Gastroesophageal sphincter (tissue), 4 donors: ENCODE measurements around the gene VDR. TPM values are rescaled to one million over a fixed set of nuclear protein-coding genes. Genes with fewer than 3 reads are reported as not detected.

Experiments used
- ATAC-seq: fragments of 150-250 bp; one replicate; pipeline ENCODE4 v1.9.1; 2016; ENCODE audit warnings: mild to moderate bottlenecking, moderate library complexity
- H3K27ac ChIP-seq, 4 donors: fragments of 200-600 bp; sonication (generic) in 3 of 4; 1 replicate in 3 of 4; 2 replicates in 1 of 4; pipeline ENCODE4 v1.5.1; 2016 to 2019
- H3K27me3 ChIP-seq: fragments of 200-600 bp; sonication (generic); one replicate; pipeline ENCODE4 v1.5.1; 2019
- H3K36me3 ChIP-seq, 2 donors: fragments of 200-600 bp; sonication (generic); one replicate each; pipeline ENCODE4 v1.5.1; 2019; ENCODE audit warnings: control low read depth in 1 of 2
- H3K4me1 ChIP-seq, 3 donors: fragments of 200-600 bp; sonication (generic); 1 replicate in 2 of 3; 2 replicates in 1 of 3; pipeline ENCODE4 v1.5.1; 2016 to 2019; ENCODE audit warnings: control low read depth in 2 of 3
- H3K4me3 ChIP-seq, 2 donors: fragments of 200-600 bp; sonication (generic); one replicate each; pipeline ENCODE4 v1.5.1; 2019; ENCODE audit warnings: mild to moderate bottlenecking in 1 of 2, moderate library complexity in 1 of 2
- H3K9me3 ChIP-seq, 3 donors: fragments of 200-600 bp; sonication (generic); one replicate each; pipeline ENCODE4 v1.5.1; 2017 to 2019; ENCODE audit warnings: control low read depth in 2 of 3
- CTCF ChIP-seq, 4 experiments: fragments of 200-600 bp in 2 of 4; fragments of 450-650 bp in 2 of 4; sonication (generic) in 1 of 4; IDR thresholded peaks; one replicate each; pipeline ENCODE4 v1.5.1; 2017 to 2019; ENCODE audit warnings: antibody characterized with exemption in 4 of 4, mild to moderate bottlenecking in 2 of 4, moderate library complexity in 2 of 4
- EP300 ChIP-seq: sonication (generic); formaldehyde crosslinking; IDR thresholded peaks from one replicate; pipeline ENCODE4 v1.6.1; 2017; ENCODE audit warnings: antibody characterized with exemption, mild to moderate bottlenecking
- POLR2A ChIP-seq, 2 donors: fragments of 450-650 bp; IDR thresholded peaks; one replicate each; pipeline ENCODE4 v1.6.1; 2017; ENCODE audit warnings: antibody characterized with exemption in 2 of 2, mild to moderate bottlenecking in 2 of 2, moderate library complexity in 1 of 2
- POLR2AphosphoS5 ChIP-seq: sonication (generic); formaldehyde crosslinking; IDR thresholded peaks from one replicate; pipeline ENCODE4 v1.6.1; 2017; ENCODE audit warnings: antibody characterized with exemption
- WGBS, 2 donors: methylation state at CpG; one replicate each; pipeline ENCODE4 v1.1.5; 2018; ENCODE audit warnings: low coverage in 1 of 2; 5-methylcytosine and 5-hydroxymethylcytosine counted together
- total RNA-seq, 4 donors: library from RNA; depleted of rRNA; stranded (reverse); fragments of >200 nt; gene quantifications; one replicate each; pipeline ENCODE4 v1.1.0, GENCODE V29; 2016

Gene VDR
- total RNA-seq, 4 donors from 2014 or later = 1.2 to 5.5 (median 1.6) TPM

- TF ChIP-seq POLR2AphosphoS5 (no peak), CTCF (IDR thresholded peaks at IDR 0.05) (no peak), POLR2A (IDR thresholded peaks at IDR 0.05) (no peak), EP300 (no peak)
- Histone ChIP-seq H3K4me1 (peaks cover 0 to 2% (median under 1%) of the 10 kb centered on the region in 3 donors), H3K27ac (no peak overlapping the region), H3K4me3 (no peak overlapping the region), H3K36me3 (no peaks in the 10 kb centered on the region), H3K27me3 (no peaks in the 10 kb centered on the region), H3K9me3 (no peaks in the 10 kb centered on the region)
- ATAC-seq = no peak
- 81 to 100% methylated on average over 2 of the region's 2 CpGs for WGBS, 2 donors
These were observed 28.9 kb downstream of the VDR start for GRCh38 chr12:47875746-47876439.

- Histone ChIP-seq H3K9me3 (no peaks in the 10 kb centered on the region), H3K4me1 (peaks cover 0 to 17% (median 11%) of the 10 kb centered on the region in 3 donors), H3K4me3 (no peak overlapping the region), H3K27me3 (no peaks in the 10 kb centered on the region), H3K36me3 (no peaks in the 10 kb centered on the region), H3K27ac (no peak overlapping the region)
- 54 to 57% methylated on average over 1 to 5 of the region's 5 CpGs for WGBS, 2 donors
- TF ChIP-seq EP300 (no peak), CTCF (IDR thresholded peaks at IDR 0.05) (no peak), POLR2AphosphoS5 (no peak), POLR2A (IDR thresholded peaks at IDR 0.05) (no peak)
- no peak for ATAC-seq
These were observed 30.5 kb downstream of the VDR start for GRCh38 chr12:47874316-47874715.

- peak; percentile 86 for ATAC-seq
- no peaks in the 10 kb centered on the region for H3K27me3 ChIP-seq
- WGBS, 2 donors = 0% methylated on average over 1 of the region's 6 CpGs; no CpG with 5 or more reads in 1 of the 2 donors
- no peak overlapping the region for H3K4me3 ChIP-seq
- peak overlapping the region in 3 of 4 donors; percentile 15 to 33 (median 26) for H3K27ac ChIP-seq
- peaks cover 0 to 17% (median 11%) of the 10 kb centered on the region in 3 donors for H3K4me1 ChIP-seq
- no peaks in the 10 kb centered on the region for H3K9me3 ChIP-seq
- no peaks in the 10 kb centered on the region for H3K36me3 ChIP-seq
- peak in 2 of 4 experiments; percentile 26 to 33 for TF ChIP-seq CTCF (IDR thresholded peaks at IDR 0.05)
- no peak for TF ChIP-seq EP300
These were observed 34.5 kb downstream of the VDR start for GRCh38 chr12:47870175-47870781.

GRCh38 chr12:47868552-47869031, 36.2 kb downstream of the VDR start:
- H3K4me3 ChIP-seq = no peak overlapping the region
- WGBS, 2 donors = 80 to 89% methylated on average over 3 to 5 of the region's 8 CpGs
- no peak for TF ChIP-seq POLR2AphosphoS5
- TF ChIP-seq CTCF (IDR thresholded peaks at IDR 0.05) = no peak
- TF ChIP-seq EP300 = no peak
- no peak for TF ChIP-seq POLR2A (IDR thresholded peaks at IDR 0.05)
- H3K27ac ChIP-seq = no peak overlapping the region
- no peak for ATAC-seq
- H3K27me3 ChIP-seq = no peaks in the 10 kb centered on the region
- no peaks in the 10 kb centered on the region for H3K9me3 ChIP-seq
- H3K36me3 ChIP-seq = no peaks in the 10 kb centered on the region
- peaks cover 0 to 17% (median 11%) of the 10 kb centered on the region in 3 donors for H3K4me1 ChIP-seq

- H3K27ac ChIP-seq = no peak overlapping the region
- peaks cover 0 to 17% (median 11%) of the 10 kb centered on the region in 3 donors for H3K4me1 ChIP-seq
- H3K27me3 ChIP-seq = no peaks in the 10 kb centered on the region
- H3K9me3 ChIP-seq = no peaks in the 10 kb centered on the region
- TF ChIP-seq POLR2A (IDR thresholded peaks at IDR 0.05) = no peak
- TF ChIP-seq POLR2AphosphoS5 = no peak
- TF ChIP-seq CTCF (IDR thresholded peaks at IDR 0.05) = no peak
- TF ChIP-seq EP300 = no peak
- no peak for ATAC-seq
- 71% methylated on average over 1 of the region's 2 CpGs; no CpG with 5 or more reads in 1 of the 2 donors for WGBS, 2 donors
- H3K36me3 ChIP-seq = no peaks in the 10 kb centered on the region
- no peak overlapping the region for H3K4me3 ChIP-seq
These were observed 36.8 kb downstream of the VDR start for GRCh38 chr12:47868041-47868440.
